Vagina (tissue), 2 donors: ENCODE measurements around the gene SYMPK. TPM values are rescaled to one million over a fixed set of nuclear protein-coding genes. Genes with fewer than 3 reads are reported as not detected.

Source experiments
- DNase-seq, 2 donors: peaks; one replicate each; pipeline ENCODE4 v3.0.0-alpha.2; 2017; ENCODE audit errors: extremely low spot score in 2 of 2
- H3K27ac ChIP-seq: fragments of 200-600 bp; sonication (generic); one replicate; pipeline ENCODE4 v1.5.1; 2019
- H3K27me3 ChIP-seq: fragments of 200-600 bp; sonication (generic); one replicate; pipeline ENCODE4 v1.5.1; 2019
- H3K36me3 ChIP-seq, 2 donors: fragments of 200-600 bp; sonication (generic); one replicate each; pipeline ENCODE4 v1.5.1; 2017 to 2019
- H3K4me1 ChIP-seq: fragments of 200-600 bp; sonication (generic); one replicate; pipeline ENCODE4 v1.5.1; 2019
- H3K4me3 ChIP-seq, 2 donors: fragments of 200-600 bp; sonication (generic); 1 replicate in 1 of 2; 2 replicates in 1 of 2; pipeline ENCODE4 v1.5.1; 2016 to 2019
- H3K9me3 ChIP-seq: fragments of 200-600 bp; sonication (generic); one replicate; pipeline ENCODE4 v1.5.1; 2019
- POLR2A ChIP-seq, 2 donors: fragments of 450-650 bp; IDR thresholded peaks; one replicate each; pipeline ENCODE4 v1.6.1; 2017; ENCODE audit warnings: antibody characterized with exemption in 2 of 2, mild to moderate bottlenecking in 2 of 2, moderate library complexity in 2 of 2
- POLR2AphosphoS5 ChIP-seq, 2 donors: sonication (generic); formaldehyde crosslinking; IDR thresholded peaks; one replicate each; pipeline ENCODE4 v1.9.0; 2017; ENCODE audit warnings: antibody characterized with exemption in 2 of 2, mild to moderate bottlenecking in 2 of 2, low read depth in 1 of 2; ENCODE audit not compliant: insufficient read depth in 1 of 2
- intact Hi-C: fragments of 100-400 bp; cut with DNase I; formaldehyde crosslinking; loops from one replicate; pipeline ENCODE4 v1.15.1; 2023
- total RNA-seq: library from RNA; depleted of rRNA; stranded (reverse); fragments of >200 nt; gene quantifications from one replicate; pipeline ENCODE4 v1.2.3, GENCODE V29; 2016
- TF ChIP-seq, protein P1 (sequence below), 3 experiments: fragments of 450-650 bp in 2 of 3; fragments of 200-600 bp in 1 of 3; sonication (generic) in 1 of 3; IDR thresholded peaks; one replicate each; pipeline ENCODE4 v1.5.1; 2017 to 2019; ENCODE audit warnings: antibody characterized with exemption in 3 of 3, mild to moderate bottlenecking in 2 of 3, moderate library complexity in 2 of 3

The SYMPK gene
- total RNA-seq, 1 donor from 2014 or later = 43.2 TPM

DNA sequence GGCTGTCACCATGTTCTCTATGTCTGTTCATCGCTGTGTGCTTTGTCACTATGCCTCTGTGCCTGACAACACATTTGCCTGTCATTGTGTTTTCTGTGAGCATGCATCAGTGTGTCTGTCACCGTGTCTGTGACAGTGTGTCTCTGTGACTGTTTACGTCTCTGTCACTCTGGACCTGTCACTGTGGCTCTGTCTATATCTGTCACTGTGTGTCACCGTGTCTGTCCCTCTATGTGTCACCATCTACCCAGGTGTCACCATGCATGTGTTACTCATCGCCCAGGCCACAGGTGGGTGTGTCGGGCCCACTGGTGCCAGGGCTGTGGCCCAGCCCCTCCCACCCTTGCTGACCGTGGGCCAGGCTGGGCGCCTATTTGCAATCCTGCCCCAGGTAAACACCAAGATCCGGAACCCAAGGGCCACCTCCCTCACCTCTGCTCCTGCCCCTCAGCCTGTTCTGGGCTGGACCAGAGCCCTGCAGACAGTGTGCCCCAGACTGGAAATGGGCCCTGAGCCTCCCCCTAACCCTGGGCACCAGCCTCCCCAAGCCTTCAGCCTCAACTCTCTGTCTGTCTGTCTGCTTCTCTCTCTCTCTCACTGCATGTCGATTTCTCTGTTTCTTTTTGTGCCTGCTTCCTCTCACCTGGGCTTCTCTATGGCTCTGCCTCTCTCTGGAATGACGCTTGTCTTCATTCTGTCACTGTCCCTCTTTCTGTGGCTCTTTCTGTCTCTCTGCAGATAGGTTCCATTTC lies 15.3 kb upstream of the SYMPK start:
- TF ChIP-seq POLR2AphosphoS5 (IDR thresholded peaks at IDR 0.05; ENCODE audit: insufficient read depth in 1 of 2, low read depth in 1 of 2) (no peak), POLR2A (IDR thresholded peaks at IDR 0.05) (no peak)
- TF ChIP-seq, protein P1, sequence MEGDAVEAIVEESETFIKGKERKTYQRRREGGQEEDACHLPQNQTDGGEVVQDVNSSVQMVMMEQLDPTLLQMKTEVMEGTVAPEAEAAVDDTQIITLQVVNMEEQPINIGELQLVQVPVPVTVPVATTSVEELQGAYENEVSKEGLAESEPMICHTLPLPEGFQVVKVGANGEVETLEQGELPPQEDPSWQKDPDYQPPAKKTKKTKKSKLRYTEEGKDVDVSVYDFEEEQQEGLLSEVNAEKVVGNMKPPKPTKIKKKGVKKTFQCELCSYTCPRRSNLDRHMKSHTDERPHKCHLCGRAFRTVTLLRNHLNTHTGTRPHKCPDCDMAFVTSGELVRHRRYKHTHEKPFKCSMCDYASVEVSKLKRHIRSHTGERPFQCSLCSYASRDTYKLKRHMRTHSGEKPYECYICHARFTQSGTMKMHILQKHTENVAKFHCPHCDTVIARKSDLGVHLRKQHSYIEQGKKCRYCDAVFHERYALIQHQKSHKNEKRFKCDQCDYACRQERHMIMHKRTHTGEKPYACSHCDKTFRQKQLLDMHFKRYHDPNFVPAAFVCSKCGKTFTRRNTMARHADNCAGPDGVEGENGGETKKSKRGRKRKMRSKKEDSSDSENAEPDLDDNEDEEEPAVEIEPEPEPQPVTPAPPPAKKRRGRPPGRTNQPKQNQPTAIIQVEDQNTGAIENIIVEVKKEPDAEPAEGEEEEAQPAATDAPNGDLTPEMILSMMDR (IDR thresholded peaks at IDR 0.05) = no peak
- intact Hi-C loops = loop anchor here (10.0 kb wide), 1 partner anchor 137 kb away; no protein-coding TSS in a partner anchor
- H3K4me1 ChIP-seq = peaks cover 24% of the 10 kb centered on the region
- no peak overlapping the region for H3K4me3 ChIP-seq
- H3K27me3 ChIP-seq = no peaks in the 10 kb centered on the region
- no peaks in the 10 kb centered on the region for H3K36me3 ChIP-seq
- H3K27ac ChIP-seq = no peak overlapping the region
- no peak for DNase-seq
- no peaks in the 10 kb centered on the region for H3K9me3 ChIP-seq

- Histone ChIP-seq H3K36me3 (no peaks in the 10 kb centered on the region), H3K4me3 (peak overlapping the region; percentile 18 to 24), H3K27ac (peak overlapping the region; percentile 56), H3K9me3 (no peaks in the 10 kb centered on the region), H3K27me3 (no peaks in the 10 kb centered on the region), H3K4me1 (peaks cover 11% of the 10 kb centered on the region)
- TF ChIP-seq POLR2AphosphoS5 (IDR thresholded peaks at IDR 0.05; ENCODE audit: insufficient read depth in 1 of 2, low read depth in 1 of 2) (no peak), POLR2A (IDR thresholded peaks at IDR 0.05) (no peak)
- TF ChIP-seq, protein P1 (IDR thresholded peaks at IDR 0.05) = no peak
- DNase-seq = no peak
- intact Hi-C loops = loop anchor here (10.0 kb wide), 1 partner anchor 138 kb away; no protein-coding TSS in a partner anchor
These were observed 13.7 kb upstream of the SYMPK start for GRCh38 chr19:45876411-45877197.

DNA sequence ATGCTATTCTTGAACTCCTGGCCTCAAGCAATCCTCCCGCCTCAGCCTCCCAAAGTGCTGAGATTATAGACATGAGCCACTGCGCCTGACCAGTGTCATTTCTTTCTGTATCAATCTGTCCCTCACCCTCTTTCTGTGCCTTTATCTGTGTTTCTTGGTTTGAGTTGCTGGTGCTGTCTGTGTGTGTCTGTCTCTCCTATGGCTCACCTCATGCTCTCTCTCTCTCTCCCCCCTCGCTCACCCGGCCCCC lies 13.1 kb upstream of the SYMPK start:
- TF ChIP-seq POLR2A (IDR thresholded peaks at IDR 0.05) (no peak), POLR2AphosphoS5 (IDR thresholded peaks at IDR 0.05; ENCODE audit: insufficient read depth in 1 of 2, low read depth in 1 of 2) (no peak)
- TF ChIP-seq, protein P1 (IDR thresholded peaks at IDR 0.05) = no peak
- intact Hi-C loops = loop anchor here (10.0 kb wide), 1 partner anchor 139 kb away; no protein-coding TSS in a partner anchor
- Histone ChIP-seq H3K4me3 (peak overlapping the region in 1 of 2 donors; percentile 24), H3K9me3 (no peaks in the 10 kb centered on the region), H3K4me1 (peaks cover 11% of the 10 kb centered on the region), H3K27ac (peak overlapping the region; percentile 56), H3K27me3 (no peaks in the 10 kb centered on the region), H3K36me3 (no peaks in the 10 kb centered on the region)
- no peak for DNase-seq

DNA sequence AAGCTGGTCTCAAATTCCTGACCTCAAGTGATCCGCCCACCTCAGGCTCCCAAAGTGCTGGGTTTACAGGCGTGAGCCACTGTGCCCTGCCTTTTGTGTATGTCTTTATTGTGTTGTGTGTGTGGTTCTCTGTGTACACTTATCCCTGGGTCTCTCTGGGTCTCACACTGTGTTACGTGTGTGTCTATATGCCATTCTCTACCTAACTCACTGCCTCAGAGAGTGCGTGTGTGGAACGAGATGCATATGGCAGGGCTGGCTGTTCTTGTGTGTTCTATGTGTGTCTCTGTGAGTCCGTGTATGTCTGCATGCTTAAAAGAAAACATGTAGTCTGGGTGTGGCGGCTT lies 11.6 kb upstream of the SYMPK start:
- no peak for DNase-seq
- intact Hi-C loops = loop anchor here (10.0 kb wide), 1 partner anchor 140 kb away; no protein-coding TSS in a partner anchor

More for the DNA sequence above, 11.6 kb upstream of the SYMPK start:
- Histone ChIP-seq H3K27me3 (no peaks in the 10 kb centered on the region), H3K36me3 (no peaks in the 10 kb centered on the region), H3K4me3 (no peak overlapping the region), H3K4me1 (peaks cover 11% of the 10 kb centered on the region), H3K27ac (no peak overlapping the region), H3K9me3 (no peaks in the 10 kb centered on the region)
- no peak for TF ChIP-seq POLR2A (IDR thresholded peaks at IDR 0.05)
- TF ChIP-seq, protein P1 (IDR thresholded peaks at IDR 0.05) = no peak
- no peak for TF ChIP-seq POLR2AphosphoS5 (IDR thresholded peaks at IDR 0.05; ENCODE audit: insufficient read depth in 1 of 2, low read depth in 1 of 2)
